ENCODE results near the gene C1QC. TPM values are rescaled to one million over a fixed set of nuclear protein-coding genes. Genes with fewer than 3 reads are reported as not detected.

Gene C1QC
- total RNA-seq, 1 experiment from 2014 or later: not detected

GRCh38 chr1:22613572-22613918, 29.9 kb upstream of the C1QC start:
- H3K36me3 ChIP-seq (ENCODE audit: insufficient read depth, low read length): no peaks in the 10 kb centered on the region
- H3K9me2 ChIP-seq (replicated peaks; ENCODE audit: insufficient read depth, low read length): no peaks in the 10 kb centered on the region
- H3K9me3 ChIP-seq (ENCODE audit: low read length): no peaks in the 10 kb centered on the region
- no peaks in the 10 kb centered on the region for H3K4me1 ChIP-seq (ENCODE audit: low read length)
- DNase-seq: no peak
- no peaks in the 10 kb centered on the region for H3K27me3 ChIP-seq (ENCODE audit: low read length)
- no peak overlapping the region for H3K9ac ChIP-seq (ENCODE audit: low read length)
- H3K4me2 ChIP-seq (ENCODE audit: low read depth, low read length, poor library complexity, severe bottlenecking): no peak overlapping the region
- H3K79me2 ChIP-seq (ENCODE audit: low read length): no peaks in the 10 kb centered on the region
- H3K27ac ChIP-seq (ENCODE audit: low read length): no peak overlapping the region
- H4K20me1 ChIP-seq (ENCODE audit: insufficient read depth, low read depth, low read length): no peaks in the 10 kb centered on the region
- no peak overlapping the region for H2AFZ ChIP-seq (ENCODE audit: low read length)
- H3K4me3 ChIP-seq (ENCODE audit: low read length): no peak overlapping the region

DNA sequence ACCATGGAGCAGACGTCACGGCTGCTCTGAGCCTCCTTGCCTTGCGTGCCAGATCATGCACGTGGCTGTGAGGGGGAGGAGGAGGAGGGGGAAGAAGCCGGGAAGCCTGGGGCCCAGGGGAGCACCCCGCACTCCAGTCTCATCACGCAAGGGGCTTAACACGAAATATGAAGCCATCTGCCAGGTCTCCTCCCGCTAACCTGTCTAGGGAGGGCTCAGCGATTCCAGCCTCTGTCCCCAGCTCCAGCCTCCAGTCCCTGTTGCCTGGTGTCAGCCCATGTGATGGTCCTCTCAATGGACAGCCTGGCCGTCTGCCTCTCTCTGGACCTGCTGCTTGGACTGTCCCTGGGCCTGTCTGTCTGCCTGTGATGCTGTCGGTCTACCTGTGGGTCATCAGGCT, 29.5 kb upstream of the C1QC start:
- Histone ChIP-seq H3K27ac (ENCODE audit: low read length) (no peak overlapping the region), H3K4me3 (ENCODE audit: low read length) (no peak overlapping the region), H3K9ac (ENCODE audit: low read length) (no peak overlapping the region), H3K79me2 (ENCODE audit: low read length) (no peaks in the 10 kb centered on the region), H3K36me3 (ENCODE audit: insufficient read depth, low read length) (no peaks in the 10 kb centered on the region), H4K20me1 (ENCODE audit: insufficient read depth, low read depth, low read length) (no peaks in the 10 kb centered on the region), H3K9me2 (replicated peaks; ENCODE audit: insufficient read depth, low read length) (no peaks in the 10 kb centered on the region), H3K27me3 (ENCODE audit: low read length) (no peaks in the 10 kb centered on the region), H3K4me1 (ENCODE audit: low read length) (no peaks in the 10 kb centered on the region), H2AFZ (ENCODE audit: low read length) (no peak overlapping the region), H3K4me2 (ENCODE audit: low read depth, low read length, poor library complexity, severe bottlenecking) (no peak overlapping the region), H3K9me3 (ENCODE audit: low read length) (no peaks in the 10 kb centered on the region)
- DNase-seq: no peak

DNA sequence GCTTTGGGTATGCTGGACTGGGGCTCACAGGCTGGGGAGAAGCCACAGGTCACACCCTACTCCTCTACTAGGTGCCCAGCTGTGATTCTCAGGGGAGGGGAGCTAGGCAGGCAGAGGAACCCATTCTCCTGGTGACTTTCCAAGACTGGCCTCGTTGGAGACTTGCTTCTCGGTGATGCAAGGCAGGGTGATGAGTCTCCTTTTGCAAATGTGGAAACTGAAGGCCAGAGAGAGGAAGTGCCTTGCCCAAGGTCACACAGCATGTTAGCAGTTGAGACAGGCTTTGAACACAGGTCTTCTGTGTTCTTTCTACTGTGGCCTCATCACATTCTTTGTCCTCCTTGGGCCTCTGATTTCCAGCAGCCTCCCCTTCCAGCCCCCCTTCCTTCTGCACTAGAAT, 27.5 kb upstream of the C1QC start:
- no peak for DNase-seq
- Histone ChIP-seq H3K36me3 (ENCODE audit: insufficient read depth, low read length) (no peaks in the 10 kb centered on the region), H3K79me2 (ENCODE audit: low read length) (no peaks in the 10 kb centered on the region), H3K4me2 (ENCODE audit: low read depth, low read length, poor library complexity, severe bottlenecking) (no peak overlapping the region), H3K9me2 (replicated peaks; ENCODE audit: insufficient read depth, low read length) (no peaks in the 10 kb centered on the region), H3K27me3 (ENCODE audit: low read length) (no peaks in the 10 kb centered on the region), H3K9me3 (ENCODE audit: low read length) (no peaks in the 10 kb centered on the region), H3K9ac (ENCODE audit: low read length) (no peak overlapping the region), H4K20me1 (ENCODE audit: insufficient read depth, low read depth, low read length) (no peaks in the 10 kb centered on the region), H2AFZ (ENCODE audit: low read length) (no peak overlapping the region), H3K27ac (ENCODE audit: low read length) (no peak overlapping the region), H3K4me1 (ENCODE audit: low read length) (no peaks in the 10 kb centered on the region), H3K4me3 (ENCODE audit: low read length) (no peak overlapping the region)

- no peak overlapping the region for H2AFZ ChIP-seq (ENCODE audit: low read length)
- DNase-seq: no peak
- H4K20me1 ChIP-seq (ENCODE audit: insufficient read depth, low read depth, low read length): no peaks in the 10 kb centered on the region
- H3K27ac ChIP-seq (ENCODE audit: low read length): no peak overlapping the region
- H3K4me1 ChIP-seq (ENCODE audit: low read length): no peaks in the 10 kb centered on the region
- no peak overlapping the region for H3K4me3 ChIP-seq (ENCODE audit: low read length)
- H3K4me2 ChIP-seq (ENCODE audit: low read depth, low read length, poor library complexity, severe bottlenecking): no peak overlapping the region
- H3K79me2 ChIP-seq (ENCODE audit: low read length): no peaks in the 10 kb centered on the region
- H3K27me3 ChIP-seq (ENCODE audit: low read length): no peaks in the 10 kb centered on the region
- no peaks in the 10 kb centered on the region for H3K9me2 ChIP-seq (replicated peaks; ENCODE audit: insufficient read depth, low read length)
- H3K9ac ChIP-seq (ENCODE audit: low read length): no peak overlapping the region
- H3K36me3 ChIP-seq (ENCODE audit: insufficient read depth, low read length): no peaks in the 10 kb centered on the region
- H3K9me3 ChIP-seq (ENCODE audit: low read length): no peaks in the 10 kb centered on the region
These were observed 26.9 kb upstream of the C1QC start for GRCh38 chr1:22616571-22616970.

DNA sequence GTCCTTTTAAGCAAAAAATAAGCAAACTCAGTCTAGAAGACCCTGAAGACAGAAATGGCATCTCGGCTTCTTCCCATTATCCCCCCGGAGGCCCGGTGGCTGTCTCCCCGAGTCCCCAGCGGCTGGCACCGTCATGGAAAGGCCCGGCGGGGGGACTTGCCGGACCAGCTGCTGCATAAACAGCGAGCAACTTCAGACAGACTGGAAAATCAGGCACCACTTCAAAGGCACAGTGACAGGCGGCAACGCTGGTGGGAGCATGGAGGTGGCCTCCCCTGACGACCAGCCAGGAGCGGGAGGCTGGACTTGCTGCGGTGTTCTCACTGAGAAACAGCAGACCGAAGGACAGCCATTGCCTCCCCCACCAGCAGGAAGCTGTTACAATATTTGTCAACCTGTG, 25.4 kb upstream of the C1QC start:
- Histone ChIP-seq H3K27ac (ENCODE audit: low read length) (no peak overlapping the region), H3K36me3 (ENCODE audit: insufficient read depth, low read length) (no peaks in the 10 kb centered on the region), H2AFZ (ENCODE audit: low read length) (no peak overlapping the region), H3K4me3 (ENCODE audit: low read length) (no peak overlapping the region), H3K9ac (ENCODE audit: low read length) (no peak overlapping the region), H3K9me2 (replicated peaks; ENCODE audit: insufficient read depth, low read length) (no peaks in the 10 kb centered on the region), H3K4me2 (ENCODE audit: low read depth, low read length, poor library complexity, severe bottlenecking) (no peak overlapping the region), H3K9me3 (ENCODE audit: low read length) (no peaks in the 10 kb centered on the region), H3K79me2 (ENCODE audit: low read length) (no peaks in the 10 kb centered on the region), H3K4me1 (ENCODE audit: low read length) (no peaks in the 10 kb centered on the region), H4K20me1 (ENCODE audit: insufficient read depth, low read depth, low read length) (no peaks in the 10 kb centered on the region), H3K27me3 (ENCODE audit: low read length) (no peaks in the 10 kb centered on the region)
- no peak for DNase-seq

- Histone ChIP-seq H3K27me3 (ENCODE audit: low read length) (no peaks in the 10 kb centered on the region), H3K36me3 (ENCODE audit: insufficient read depth, low read length) (no peaks in the 10 kb centered on the region), H3K27ac (ENCODE audit: low read length) (no peak overlapping the region), H3K9me2 (replicated peaks; ENCODE audit: insufficient read depth, low read length) (no peaks in the 10 kb centered on the region), H3K9ac (ENCODE audit: low read length) (no peak overlapping the region), H3K79me2 (ENCODE audit: low read length) (no peaks in the 10 kb centered on the region), H2AFZ (ENCODE audit: low read length) (no peak overlapping the region), H3K4me2 (ENCODE audit: low read depth, low read length, poor library complexity, severe bottlenecking) (no peak overlapping the region), H3K4me3 (ENCODE audit: low read length) (no peak overlapping the region), H4K20me1 (ENCODE audit: insufficient read depth, low read depth, low read length) (no peaks in the 10 kb centered on the region), H3K9me3 (ENCODE audit: low read length) (no peaks in the 10 kb centered on the region), H3K4me1 (ENCODE audit: low read length) (no peaks in the 10 kb centered on the region)
- DNase-seq: no peak
These were observed 24.2 kb upstream of the C1QC start for GRCh38 chr1:22619252-22619651.

DNA sequence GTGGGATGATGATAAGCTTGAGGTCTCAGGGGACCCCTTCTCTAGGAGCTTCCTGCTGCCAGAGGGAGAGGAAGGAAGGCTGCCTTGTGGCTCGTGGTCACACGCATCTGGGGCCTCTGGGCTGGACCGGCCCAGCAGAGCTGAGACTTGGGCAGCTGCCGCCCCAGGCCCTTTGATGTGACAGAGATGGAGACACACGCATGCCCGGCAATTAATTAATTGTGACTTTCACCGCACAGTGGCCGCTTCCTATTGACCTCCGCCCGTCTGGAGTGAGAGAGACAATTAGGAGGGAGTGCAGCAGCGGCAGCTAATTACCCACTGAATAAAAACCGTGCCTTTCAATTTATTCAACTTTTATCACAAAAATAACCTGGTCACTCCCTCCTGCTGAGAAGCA, 23.6 kb upstream of the C1QC start:
- DNase-seq: no peak
- H3K4me1 ChIP-seq (ENCODE audit: low read length): no peaks in the 10 kb centered on the region
- H2AFZ ChIP-seq (ENCODE audit: low read length): no peak overlapping the region
- H3K9me2 ChIP-seq (replicated peaks; ENCODE audit: insufficient read depth, low read length): no peaks in the 10 kb centered on the region
- no peak overlapping the region for H3K4me3 ChIP-seq (ENCODE audit: low read length)
- no peak overlapping the region for H3K9ac ChIP-seq (ENCODE audit: low read length)
- no peaks in the 10 kb centered on the region for H3K36me3 ChIP-seq (ENCODE audit: insufficient read depth, low read length)
- H3K9me3 ChIP-seq (ENCODE audit: low read length): no peaks in the 10 kb centered on the region
- no peaks in the 10 kb centered on the region for H4K20me1 ChIP-seq (ENCODE audit: insufficient read depth, low read depth, low read length)
- H3K4me2 ChIP-seq (ENCODE audit: low read depth, low read length, poor library complexity, severe bottlenecking): no peak overlapping the region
- no peak overlapping the region for H3K27ac ChIP-seq (ENCODE audit: low read length)
- H3K79me2 ChIP-seq (ENCODE audit: low read length): no peaks in the 10 kb centered on the region
- H3K27me3 ChIP-seq (ENCODE audit: low read length): no peaks in the 10 kb centered on the region

DNA sequence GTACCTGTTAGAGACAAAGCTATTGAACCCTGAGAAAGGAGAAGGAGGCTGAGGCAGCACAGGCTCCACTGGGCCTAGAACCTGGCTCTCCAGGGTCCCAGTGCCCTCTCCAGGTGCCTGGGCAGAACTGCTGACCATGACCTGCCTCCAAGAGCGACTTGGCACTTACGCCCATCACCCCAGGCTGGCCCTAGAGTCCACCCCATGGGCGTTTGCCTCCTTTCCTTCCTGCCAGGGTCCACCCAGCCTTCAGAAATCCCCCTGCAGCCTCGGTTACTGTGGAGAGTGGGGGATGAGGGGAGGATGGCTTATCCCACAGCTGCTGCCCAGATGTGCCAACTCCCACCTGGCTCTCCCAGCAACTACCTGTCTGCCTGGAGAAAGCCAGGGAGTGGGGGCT, 21.7 kb upstream of the C1QC start:
- Histone ChIP-seq H2AFZ (ENCODE audit: low read length) (no peak overlapping the region), H4K20me1 (ENCODE audit: insufficient read depth, low read depth, low read length) (no peaks in the 10 kb centered on the region; the same call in 1 of the 2 replicates), H3K9me2 (replicated peaks; ENCODE audit: insufficient read depth, low read length) (no peaks in the 10 kb centered on the region), H3K27ac (ENCODE audit: low read length) (no peak overlapping the region), H3K9ac (ENCODE audit: low read length) (no peak overlapping the region), H3K4me3 (ENCODE audit: low read length) (no peak overlapping the region), H3K79me2 (ENCODE audit: low read length) (no peaks in the 10 kb centered on the region), H3K4me2 (ENCODE audit: low read depth, low read length, poor library complexity, severe bottlenecking) (no peak overlapping the region), H3K36me3 (ENCODE audit: insufficient read depth, low read length) (no peaks in the 10 kb centered on the region), H3K9me3 (ENCODE audit: low read length) (no peaks in the 10 kb centered on the region), H3K27me3 (ENCODE audit: low read length) (no peaks in the 10 kb centered on the region), H3K4me1 (ENCODE audit: low read length) (no peaks in the 10 kb centered on the region)
- DNase-seq: no peak

- Histone ChIP-seq H3K9me2 (replicated peaks; ENCODE audit: insufficient read depth, low read length) (no peaks in the 10 kb centered on the region), H3K4me1 (ENCODE audit: low read length) (no peaks in the 10 kb centered on the region), H3K27ac (ENCODE audit: low read length) (no peak overlapping the region), H4K20me1 (ENCODE audit: insufficient read depth, low read depth, low read length) (no peaks in the 10 kb centered on the region; the same call in 1 of the 2 replicates), H3K9me3 (ENCODE audit: low read length) (no peaks in the 10 kb centered on the region), H3K79me2 (ENCODE audit: low read length) (no peaks in the 10 kb centered on the region), H3K9ac (ENCODE audit: low read length) (no peak overlapping the region), H3K4me3 (ENCODE audit: low read length) (no peak overlapping the region), H2AFZ (ENCODE audit: low read length) (no peak overlapping the region), H3K4me2 (ENCODE audit: low read depth, low read length, poor library complexity, severe bottlenecking) (no peak overlapping the region), H3K36me3 (ENCODE audit: insufficient read depth, low read length) (no peaks in the 10 kb centered on the region), H3K27me3 (ENCODE audit: low read length) (no peaks in the 10 kb centered on the region)
- DNase-seq: no peak
These were observed 18.0 kb upstream of the C1QC start for GRCh38 chr1:22625262-22625925.
